SJSA1 (cell line): Measurements from ENCODE around the gene KRT85. TPM values are rescaled to one million over a fixed set of nuclear protein-coding genes. Genes with fewer than 3 reads are reported as not detected.

Experiments used
- DNase-seq, 2 experiments: peaks; one replicate each; pipeline ENCODE4 v3.0.0-alpha.2; 2015 to 2020; ENCODE audit warnings: low spot score in 2 of 2, low read depth in 1 of 2
- H3K27ac ChIP-seq: fragments of 250-450 bp; sonication (Bioruptor Pico); 2 replicates; pipeline ENCODE4 v1.5.1; 2020; ENCODE audit warnings: mild to moderate bottlenecking, moderate library complexity
- H3K27me3 ChIP-seq: fragments of 250-450 bp; sonication (Bioruptor Pico); replicated peaks from 2 replicates; pipeline ENCODE4 v1.5.1; 2020; ENCODE audit warnings: mild to moderate bottlenecking, moderate library complexity
- H3K36me3 ChIP-seq: fragments of 250-450 bp; sonication (Bioruptor Pico); 2 replicates; pipeline ENCODE4 v1.5.1; 2020; ENCODE audit warnings: mild to moderate bottlenecking
- H3K4me1 ChIP-seq: fragments of 250-450 bp; sonication (Bioruptor Pico); replicated peaks from 2 replicates; pipeline ENCODE4 v1.6.1; 2021; ENCODE audit warnings: mild to moderate bottlenecking
- H3K4me3 ChIP-seq: fragments of 250-450 bp; sonication (Bioruptor Pico); 2 replicates; pipeline ENCODE4 v1.5.1; 2020; ENCODE audit warnings: mild to moderate bottlenecking
- H3K9me3 ChIP-seq: fragments of 250-450 bp; sonication (Bioruptor Pico); replicated peaks from 2 replicates; pipeline ENCODE4 v1.5.1; 2020; ENCODE audit warnings: mild to moderate bottlenecking
- total RNA-seq: library from RNA; depleted of rRNA; stranded (reverse); fragments of >200 nt; shearing (Covaris generic); gene quantifications from 2 replicates; pipeline ENCODE4 v1.2.3, GENCODE V29; 2014

KRT85 gene
- total RNA-seq, 1 experiment from 2014 or later, result not detected

DNA sequence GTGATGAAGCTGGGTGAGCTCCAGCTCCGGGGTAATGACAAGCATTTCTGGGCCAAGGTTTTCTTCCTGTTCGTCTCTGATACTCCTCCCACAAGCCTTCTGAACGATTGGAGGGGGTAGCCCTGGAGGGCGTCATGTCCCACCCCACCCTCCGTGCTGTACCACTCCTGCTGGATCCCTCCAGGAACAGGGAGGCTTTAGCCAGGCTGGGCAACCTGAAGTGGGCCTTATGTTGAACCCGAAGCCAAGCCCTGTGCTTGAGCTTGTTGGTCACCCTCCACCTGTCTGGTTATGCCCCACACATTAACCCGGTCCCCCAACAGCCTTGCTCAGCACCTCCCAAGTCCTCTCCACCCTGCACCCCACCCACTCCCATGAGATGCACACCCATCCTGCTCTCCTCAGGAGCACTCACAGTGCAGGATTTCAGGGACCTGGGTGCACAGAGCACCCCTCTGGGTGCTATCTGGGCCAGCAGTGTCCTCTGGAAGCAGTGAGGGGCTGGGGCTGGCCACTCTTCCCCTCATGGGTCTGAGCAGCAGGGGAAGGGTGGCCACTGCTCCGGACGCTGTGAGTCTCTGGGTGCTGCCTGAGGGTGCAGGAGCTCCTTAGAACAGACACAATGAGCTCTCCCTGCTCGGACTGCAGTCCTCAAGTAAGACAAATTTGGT lies 39.3 kb downstream of the KRT85 start:
- H3K27me3 ChIP-seq, result no peaks in the 10 kb centered on the region
- H3K4me3 ChIP-seq, result no peak overlapping the region
- DNase-seq, result no peak
- H3K9me3 ChIP-seq, result no peaks in the 10 kb centered on the region
- no peak overlapping the region for H3K27ac ChIP-seq
- H3K36me3 ChIP-seq, result no peaks in the 10 kb centered on the region
- peaks cover 7% of the 10 kb centered on the region; the same call in 1 of the 2 replicates for H3K4me1 ChIP-seq

GRCh38 chr12:52327052-52327829 lies 40.0 kb downstream of the KRT85 start:
- no peaks in the 10 kb centered on the region for H3K27me3 ChIP-seq
- no peaks in the 10 kb centered on the region for H3K36me3 ChIP-seq
- H3K27ac ChIP-seq, result no peak overlapping the region
- no peak overlapping the region for H3K4me3 ChIP-seq
- H3K4me1 ChIP-seq, result peaks cover 7% of the 10 kb centered on the region; the same call in 1 of the 2 replicates
- H3K9me3 ChIP-seq, result no peaks in the 10 kb centered on the region
- DNase-seq, result peak; percentile 82 to 90

DNA sequence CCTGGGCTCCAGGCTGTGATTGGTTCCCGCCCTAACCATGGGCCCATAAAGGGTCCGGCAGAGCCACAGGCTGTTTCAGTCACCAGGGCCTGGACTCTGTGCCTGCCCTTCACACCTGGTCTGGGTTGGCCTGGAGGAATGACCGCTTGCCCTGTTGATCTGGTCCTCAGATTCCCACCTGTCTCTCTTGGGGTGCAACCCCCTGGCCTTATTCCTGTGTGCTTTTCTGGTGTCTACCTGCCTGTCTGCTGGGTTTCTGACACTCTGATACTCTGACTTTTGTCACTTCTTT lies 43.2 kb downstream of the KRT85 start:
- no peaks in the 10 kb centered on the region for H3K36me3 ChIP-seq
- H3K9me3 ChIP-seq, result no peaks in the 10 kb centered on the region
- no peaks in the 10 kb centered on the region for H3K27me3 ChIP-seq
- no peak for DNase-seq
- H3K4me1 ChIP-seq, result peaks cover 7% of the 10 kb centered on the region; the same call in 1 of the 2 replicates
- no peak overlapping the region for H3K27ac ChIP-seq
- H3K4me3 ChIP-seq, result no peak overlapping the region

- H3K4me3 ChIP-seq, result no peak overlapping the region
- H3K36me3 ChIP-seq, result no peaks in the 10 kb centered on the region
- H3K27me3 ChIP-seq, result no peaks in the 10 kb centered on the region
- H3K27ac ChIP-seq, result no peak overlapping the region
- H3K9me3 ChIP-seq, result no peaks in the 10 kb centered on the region
- H3K4me1 ChIP-seq, result peaks cover 7% of the 10 kb centered on the region; the same call in 1 of the 2 replicates
- DNase-seq, result no peak
These were observed 43.7 kb downstream of the KRT85 start for GRCh38 chr12:52323416-52324152.

GRCh38 chr12:52323001-52323400 lies 44.3 kb downstream of the KRT85 start:
- H3K4me1 ChIP-seq, result peaks cover 7% of the 10 kb centered on the region; the same call in 1 of the 2 replicates
- no peak overlapping the region for H3K4me3 ChIP-seq
- H3K27ac ChIP-seq, result no peak overlapping the region
- no peaks in the 10 kb centered on the region for H3K36me3 ChIP-seq
- no peak for DNase-seq
- H3K9me3 ChIP-seq, result no peaks in the 10 kb centered on the region
- no peaks in the 10 kb centered on the region for H3K27me3 ChIP-seq

DNA sequence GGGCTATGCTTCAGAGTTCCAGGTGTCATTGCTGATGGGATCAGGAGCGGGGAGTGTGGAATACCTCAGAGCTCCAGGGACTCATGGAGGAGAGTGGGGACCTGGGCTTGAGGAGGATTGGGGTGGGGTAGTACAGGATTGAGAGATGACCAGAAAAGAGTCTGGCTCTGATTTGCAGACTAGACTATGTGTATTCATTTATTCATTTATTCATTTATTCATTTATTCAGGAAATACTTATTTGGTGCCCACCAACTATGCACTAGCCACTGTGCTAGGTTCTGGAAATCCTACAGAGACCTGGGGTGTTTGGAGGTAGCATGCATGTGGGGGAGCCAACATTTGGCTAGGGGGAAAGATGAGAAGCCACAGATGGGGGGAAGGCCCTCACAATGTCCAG lies 45.2 kb downstream of the KRT85 start:
- H3K27me3 ChIP-seq, result no peaks in the 10 kb centered on the region
- no peaks in the 10 kb centered on the region; the same call in 1 of the 2 replicates for H3K4me1 ChIP-seq
- H3K4me3 ChIP-seq, result no peak overlapping the region
- DNase-seq, result no peak
- no peaks in the 10 kb centered on the region for H3K36me3 ChIP-seq
- H3K9me3 ChIP-seq, result no peaks in the 10 kb centered on the region
- no peak overlapping the region for H3K27ac ChIP-seq

- no peaks in the 10 kb centered on the region for H3K4me1 ChIP-seq
- H3K27me3 ChIP-seq, result no peaks in the 10 kb centered on the region
- no peak for DNase-seq
- H3K36me3 ChIP-seq, result no peaks in the 10 kb centered on the region
- no peaks in the 10 kb centered on the region for H3K9me3 ChIP-seq
- no peak overlapping the region for H3K27ac ChIP-seq
- no peak overlapping the region for H3K4me3 ChIP-seq
These were observed 45.9 kb downstream of the KRT85 start for GRCh38 chr12:52321418-52321817.

DNA sequence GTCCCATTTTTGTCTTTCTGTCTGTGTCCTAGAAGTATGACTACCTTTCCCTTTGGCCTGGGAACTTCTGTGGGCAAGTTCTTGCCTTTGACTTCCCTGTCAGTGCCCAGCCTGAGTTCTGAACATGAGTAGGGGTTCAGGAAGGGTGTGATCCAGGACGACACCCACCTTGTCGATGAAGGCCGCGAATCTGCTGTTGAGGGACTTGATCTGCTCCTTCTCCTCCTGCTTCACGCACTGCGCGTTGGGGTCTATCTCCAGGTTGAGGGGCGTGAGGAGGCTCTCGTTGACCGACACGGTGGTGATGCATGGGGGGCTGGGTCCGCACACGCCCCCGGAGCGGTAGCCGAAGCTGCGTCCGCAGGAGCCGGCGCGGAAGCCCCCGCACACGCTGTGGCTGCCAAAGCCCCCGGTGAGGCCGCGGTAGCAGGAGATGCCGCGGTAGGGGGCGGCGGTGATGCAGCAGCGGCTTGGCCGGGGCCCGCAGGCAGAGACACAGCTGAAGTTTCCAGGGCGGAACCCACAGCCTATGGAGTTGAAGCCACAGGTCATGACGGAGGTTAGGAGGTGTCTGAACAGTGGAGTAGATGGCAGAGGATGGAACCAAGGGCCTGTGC lies 46.4 kb downstream of the KRT85 start, which contains the start of gene KRT83:
Gene KRT83 (minus strand): TSS at position 615 of the 617 bp plus-strand sequence. CDS start 63 bp downstream, at position 552.
- no peaks in the 10 kb centered on the region for H3K27me3 ChIP-seq
- no peaks in the 10 kb centered on the region for H3K4me1 ChIP-seq
- no peak within 1 kb of the TSS for H3K27ac ChIP-seq
- H3K36me3 ChIP-seq, result no peaks in the 10 kb centered on the region
- no peak for DNase-seq
- H3K9me3 ChIP-seq, result no peaks in the 10 kb centered on the region
- H3K4me3 ChIP-seq, result no peak within 1 kb of the TSS

DNA sequence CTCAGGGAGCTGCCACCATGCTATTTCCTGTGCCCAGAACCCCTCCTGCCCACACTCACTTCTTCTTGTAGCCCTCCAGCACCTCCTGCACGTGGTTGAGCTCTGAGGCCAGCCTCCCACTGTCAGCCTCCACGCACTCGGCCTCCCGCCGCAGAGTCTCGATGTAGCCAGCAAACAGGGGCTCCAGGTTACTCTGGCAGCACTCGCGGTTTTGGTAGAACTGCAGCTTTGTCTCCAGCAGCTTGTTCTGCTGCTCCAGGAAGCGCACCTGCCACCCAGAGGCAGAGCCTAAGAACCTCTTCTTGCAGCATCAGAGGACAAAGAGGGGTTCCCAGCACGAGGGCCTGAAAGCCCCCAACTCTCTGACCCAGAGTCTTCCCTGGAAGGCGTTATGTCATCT lies 48.2 kb downstream of the KRT85 start:
- DNase-seq, result no peak
- Histone ChIP-seq H3K36me3 (no peaks in the 10 kb centered on the region), H3K4me1 (no peaks in the 10 kb centered on the region), H3K4me3 (no peak overlapping the region), H3K27ac (no peak overlapping the region), H3K9me3 (no peaks in the 10 kb centered on the region), H3K27me3 (no peaks in the 10 kb centered on the region)

DNA sequence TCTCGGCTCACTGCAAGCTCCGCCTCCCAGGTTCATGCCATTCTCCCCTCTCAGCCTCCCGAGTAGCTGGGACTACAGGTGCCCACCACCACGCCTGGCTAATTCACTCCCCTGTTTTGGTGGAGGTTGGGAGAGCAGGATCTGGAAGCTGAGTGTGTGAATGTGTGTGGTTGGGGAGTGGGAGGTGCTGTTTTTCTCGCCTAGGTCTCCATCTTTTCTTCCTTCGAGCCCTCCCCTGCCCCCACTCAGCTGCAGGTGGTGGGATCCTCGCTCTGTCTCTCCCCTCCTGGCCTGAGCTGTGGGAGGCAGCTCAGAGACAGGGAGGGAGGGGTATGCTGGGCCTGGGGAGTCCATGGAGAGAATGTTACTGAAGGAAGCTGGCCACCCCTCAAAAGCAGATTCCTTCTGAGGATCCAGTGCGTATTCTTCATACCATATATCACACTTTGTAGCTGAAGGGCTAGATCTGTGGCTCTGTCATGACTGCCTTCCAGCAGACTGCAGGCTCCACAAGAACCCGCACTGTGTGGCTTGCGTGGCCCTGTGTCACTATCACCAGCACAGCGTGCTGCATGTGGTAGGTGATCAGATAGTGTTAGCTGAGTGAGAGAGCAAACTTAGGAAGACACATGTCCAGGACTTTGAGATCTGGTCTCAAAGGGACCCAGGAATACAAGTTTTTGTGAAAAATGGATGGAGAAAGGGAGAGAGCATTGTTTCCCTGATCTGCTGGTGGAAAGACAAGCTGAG lies 48.9 kb downstream of the KRT85 start:
- H3K4me3 ChIP-seq, result no peak overlapping the region
- no peak for DNase-seq
- no peaks in the 10 kb centered on the region for H3K36me3 ChIP-seq
- H3K27ac ChIP-seq, result no peak overlapping the region
- no peaks in the 10 kb centered on the region for H3K9me3 ChIP-seq
- H3K27me3 ChIP-seq, result no peaks in the 10 kb centered on the region
- H3K4me1 ChIP-seq, result no peaks in the 10 kb centered on the region

DNA sequence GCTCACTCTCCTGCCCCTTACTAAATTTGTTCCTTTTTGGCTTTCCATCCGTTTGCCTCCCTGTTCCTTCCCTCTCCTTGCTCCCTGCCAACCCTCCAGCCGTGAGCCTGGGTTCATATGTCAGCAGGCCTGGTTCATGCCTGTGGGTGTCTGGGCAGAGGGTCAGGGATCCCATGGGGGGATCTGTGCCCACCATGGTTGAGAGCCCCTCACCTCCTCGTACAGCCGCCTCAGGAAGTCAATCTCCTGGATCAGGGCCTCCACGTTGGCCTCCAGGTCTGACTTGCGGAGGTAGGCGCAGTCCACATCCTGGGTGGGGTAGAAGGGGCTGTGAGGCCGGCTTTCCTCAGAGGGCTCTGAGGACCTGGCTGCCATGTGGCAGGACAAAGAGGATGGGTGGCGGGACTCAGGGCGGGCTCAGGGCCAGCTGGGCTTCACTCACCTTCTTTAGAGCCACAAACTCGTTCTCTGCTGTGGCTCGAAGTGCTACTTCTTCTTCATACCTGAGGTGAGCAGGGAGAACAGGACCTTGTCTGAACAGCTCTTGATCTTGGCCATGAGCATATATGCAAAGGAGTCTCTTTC lies 49.7 kb downstream of the KRT85 start:
- H3K9me3 ChIP-seq, result no peaks in the 10 kb centered on the region
- H3K4me3 ChIP-seq, result no peak overlapping the region
- H3K36me3 ChIP-seq, result no peaks in the 10 kb centered on the region
- no peaks in the 10 kb centered on the region for H3K27me3 ChIP-seq
- no peak overlapping the region for H3K27ac ChIP-seq
- DNase-seq, result peak in 1 of 2 experiments; percentile 40
- no peaks in the 10 kb centered on the region for H3K4me1 ChIP-seq

DNA sequence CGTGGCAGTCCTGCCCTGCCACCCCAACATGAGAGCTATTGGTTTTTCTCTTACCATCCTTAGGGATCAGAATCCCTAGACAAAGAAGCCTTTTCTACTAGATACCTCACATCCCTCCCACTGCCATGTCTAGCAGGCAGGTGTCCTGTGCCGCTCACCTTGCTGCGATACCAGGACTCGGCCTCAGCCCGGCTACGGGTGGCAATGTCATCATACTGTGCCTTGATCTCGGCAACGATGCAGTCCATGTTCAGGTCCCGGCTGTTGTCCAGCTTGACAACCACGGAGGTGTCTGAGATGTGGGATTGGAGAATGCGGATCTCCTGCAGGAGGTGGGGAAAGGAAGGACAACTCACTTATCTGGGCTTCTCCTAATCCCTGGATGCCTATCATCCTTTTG lies 50.6 kb downstream of the KRT85 start:
- no peaks in the 10 kb centered on the region for H3K27me3 ChIP-seq
- no peaks in the 10 kb centered on the region for H3K4me1 ChIP-seq
- no peaks in the 10 kb centered on the region for H3K36me3 ChIP-seq
- no peaks in the 10 kb centered on the region for H3K9me3 ChIP-seq
- DNase-seq, result no peak
- no peak overlapping the region for H3K4me3 ChIP-seq
- no peak overlapping the region for H3K27ac ChIP-seq

DNA sequence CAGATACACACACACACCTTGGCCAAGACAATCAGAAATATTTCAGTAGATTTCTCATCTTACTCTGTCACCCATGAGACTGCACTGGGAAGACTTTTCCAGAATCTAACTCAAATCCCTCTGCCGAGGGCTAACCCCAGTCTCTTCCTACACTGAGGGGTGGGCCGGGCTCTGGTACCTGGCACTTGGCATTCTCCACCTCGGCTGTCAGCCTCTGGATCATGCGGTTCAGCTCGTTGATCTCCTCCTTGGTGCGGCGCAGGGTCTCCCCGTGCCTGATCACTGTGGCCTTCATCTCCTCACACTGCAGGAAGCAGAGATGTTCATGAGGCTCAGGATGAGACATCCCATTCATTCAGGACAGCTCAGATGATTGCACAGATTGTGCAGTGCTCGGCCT lies 51.0 kb downstream of the KRT85 start:
- Histone ChIP-seq H3K27me3 (no peaks in the 10 kb centered on the region), H3K4me1 (no peaks in the 10 kb centered on the region), H3K36me3 (no peaks in the 10 kb centered on the region), H3K27ac (no peak overlapping the region), H3K4me3 (no peak overlapping the region), H3K9me3 (no peaks in the 10 kb centered on the region)
- no peak for DNase-seq
